GM18511 (cell line): Measurements from ENCODE around the gene DMP1.

Experiments
- ATAC-seq: cut with Tn5 transposase; IDR thresholded peaks from one replicate; pipeline ENCODE4 v1.9.1; 2021; ENCODE audit warnings: mild to moderate bottlenecking, moderate library complexity; ENCODE audit not compliant: unreplicated experiment

The DMP1 gene, protein sequence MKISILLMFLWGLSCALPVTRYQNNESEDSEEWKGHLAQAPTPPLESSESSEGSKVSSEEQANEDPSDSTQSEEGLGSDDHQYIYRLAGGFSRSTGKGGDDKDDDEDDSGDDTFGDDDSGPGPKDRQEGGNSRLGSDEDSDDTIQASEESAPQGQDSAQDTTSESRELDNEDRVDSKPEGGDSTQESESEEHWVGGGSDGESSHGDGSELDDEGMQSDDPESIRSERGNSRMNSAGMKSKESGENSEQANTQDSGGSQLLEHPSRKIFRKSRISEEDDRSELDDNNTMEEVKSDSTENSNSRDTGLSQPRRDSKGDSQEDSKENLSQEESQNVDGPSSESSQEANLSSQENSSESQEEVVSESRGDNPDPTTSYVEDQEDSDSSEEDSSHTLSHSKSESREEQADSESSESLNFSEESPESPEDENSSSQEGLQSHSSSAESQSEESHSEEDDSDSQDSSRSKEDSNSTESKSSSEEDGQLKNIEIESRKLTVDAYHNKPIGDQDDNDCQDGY

DNA sequence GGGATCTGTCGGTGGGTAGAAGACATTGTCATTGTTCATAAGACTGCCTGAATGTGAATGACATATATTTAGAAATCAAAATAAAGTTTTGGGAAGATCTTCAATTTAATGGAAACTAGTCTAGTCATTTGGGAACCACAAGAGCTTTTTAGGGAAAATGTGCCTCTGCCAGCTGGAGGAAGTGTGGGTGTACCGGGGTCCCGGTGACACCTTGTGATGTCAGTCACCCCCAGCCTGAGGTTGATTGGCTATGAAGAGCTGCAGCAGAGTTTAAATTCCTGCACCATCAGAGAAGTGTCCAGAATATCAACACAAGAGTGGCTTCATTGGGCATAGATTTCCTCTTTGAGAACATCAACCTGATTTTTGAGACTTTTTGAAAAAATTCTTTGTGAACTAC lies at the start of gene DMP1:
Gene DMP1, plus strand, starts transcription at position 301 of the 400 bp plus-strand sequence. CDS start 6,213 bp downstream, outside the sequence.
- no peak for ATAC-seq

DNA sequence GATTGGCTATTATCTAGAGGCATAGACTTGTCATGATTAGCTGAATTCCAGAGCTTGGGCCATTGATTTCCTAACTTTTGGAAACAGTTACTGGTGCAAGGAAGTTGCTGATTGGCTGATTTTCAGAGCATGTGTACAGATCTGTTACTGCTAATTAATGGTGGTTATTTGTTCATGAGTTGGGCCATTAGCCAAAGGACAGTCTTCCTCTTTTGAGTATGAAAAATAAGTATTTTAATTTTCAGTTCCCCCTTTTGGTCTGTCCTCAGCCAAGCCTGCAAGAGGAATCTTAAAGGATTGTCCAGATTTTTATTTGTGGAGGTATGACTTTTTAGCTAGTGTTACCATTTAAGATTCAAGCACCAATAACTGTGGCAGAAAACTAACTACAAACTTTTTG lies 48.7 kb upstream of the DMP1 start:
- no peak for ATAC-seq

DNA sequence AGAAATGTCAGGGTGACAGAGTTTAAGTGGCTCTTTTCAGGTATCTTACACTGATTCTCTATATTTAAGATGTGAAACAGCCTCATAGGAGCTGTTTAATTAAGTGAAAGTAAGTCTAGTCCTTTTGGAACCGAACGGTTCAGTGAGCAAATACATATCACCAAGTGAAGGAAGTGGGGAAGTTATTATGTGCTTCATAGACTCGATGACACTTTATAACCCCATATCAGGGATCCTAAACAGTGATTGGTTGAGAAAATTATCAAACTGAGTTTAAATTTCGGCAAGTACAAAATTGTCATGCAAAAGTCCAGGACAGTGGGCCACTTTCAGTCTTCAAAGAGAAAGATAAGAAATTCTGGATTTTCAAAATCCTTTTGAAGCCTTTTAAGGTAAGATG lies 41.9 kb upstream of the DMP1 start, which contains the start of gene DSPP:
Gene DSPP, plus strand, starts transcription at position 301 of the 400 bp plus-strand sequence. CDS start 2,380 bp downstream, outside the sequence.
- no peak for ATAC-seq

DNA sequence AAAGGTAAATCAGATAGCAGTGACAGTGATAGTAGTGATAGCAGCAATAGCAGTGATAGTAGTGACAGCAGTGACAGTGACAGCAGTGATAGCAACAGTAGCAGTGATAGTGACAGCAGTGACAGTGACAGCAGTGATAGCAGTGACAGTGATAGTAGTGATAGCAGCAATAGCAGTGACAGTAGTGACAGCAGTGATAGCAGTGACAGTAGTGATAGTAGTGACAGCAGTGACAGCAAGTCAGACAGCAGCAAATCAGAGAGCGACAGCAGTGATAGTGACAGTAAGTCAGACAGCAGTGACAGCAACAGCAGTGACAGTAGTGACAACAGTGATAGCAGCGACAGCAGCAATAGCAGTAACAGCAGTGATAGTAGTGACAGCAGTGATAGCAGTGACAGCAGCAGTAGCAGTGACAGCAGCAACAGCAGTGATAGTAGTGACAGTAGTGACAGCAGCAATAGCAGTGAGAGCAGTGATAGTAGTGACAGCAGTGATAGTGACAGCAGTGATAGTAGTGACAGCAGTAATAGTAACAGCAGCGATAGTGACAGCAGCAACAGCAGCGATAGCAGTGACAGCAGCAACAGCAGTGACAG lies 35.7 kb upstream of the DMP1 start:
- ATAC-seq = no peak

DNA sequence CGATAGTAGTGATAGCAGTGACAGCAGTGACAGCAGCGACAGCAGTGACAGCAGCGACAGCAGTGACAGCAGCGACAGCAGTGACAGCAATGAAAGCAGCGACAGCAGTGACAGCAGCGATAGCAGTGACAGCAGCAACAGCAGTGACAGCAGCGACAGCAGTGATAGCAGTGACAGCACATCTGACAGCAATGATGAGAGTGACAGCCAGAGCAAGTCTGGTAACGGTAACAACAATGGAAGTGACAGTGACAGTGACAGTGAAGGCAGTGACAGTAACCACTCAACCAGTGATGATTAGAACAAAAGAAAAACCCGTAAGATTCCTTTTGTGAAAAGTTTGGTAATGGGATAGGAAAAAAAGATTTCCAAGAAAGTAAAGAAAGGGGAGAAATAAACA lies 33.8 kb upstream of the DMP1 start:
- no peak for ATAC-seq

DNA sequence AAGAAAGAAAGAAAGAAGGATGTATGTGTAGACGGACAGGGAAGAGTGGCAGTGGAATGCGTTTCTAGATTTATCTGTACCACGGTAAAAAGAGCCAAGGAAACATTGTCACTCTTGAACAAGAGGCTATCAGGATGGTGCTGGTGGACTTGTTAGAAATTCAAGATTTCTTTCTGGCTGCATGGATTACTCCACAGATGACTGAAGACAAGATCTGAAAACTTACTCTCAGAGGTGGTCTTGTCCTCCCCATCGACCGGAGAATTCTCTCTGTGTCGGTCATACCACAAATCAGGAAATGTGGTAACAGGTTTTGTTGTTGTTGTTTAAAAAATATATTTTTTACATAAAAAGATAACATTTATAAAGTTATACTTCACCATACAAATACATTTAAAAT lies 30.0 kb upstream of the DMP1 start:
- no peak for ATAC-seq

DNA sequence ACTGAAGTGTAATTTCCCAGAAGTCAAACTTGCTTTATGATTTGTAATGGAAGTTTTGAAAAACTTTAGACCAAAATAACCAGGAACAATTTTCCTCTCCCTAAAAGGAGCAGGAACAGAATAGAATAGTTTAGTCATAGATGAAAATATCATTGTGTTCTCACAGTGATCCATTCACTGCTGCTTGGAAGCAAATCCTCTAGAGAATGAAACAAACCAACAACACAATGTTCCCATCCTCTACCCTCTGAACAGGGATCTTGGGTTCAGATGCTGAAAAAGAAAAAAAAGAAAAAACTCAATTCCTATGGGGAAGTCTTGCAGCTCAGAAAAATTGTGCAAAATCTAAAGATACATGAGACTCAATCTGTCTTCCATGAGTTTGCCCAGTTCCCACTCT lies 29.6 kb upstream of the DMP1 start:
- no peak for ATAC-seq

DNA sequence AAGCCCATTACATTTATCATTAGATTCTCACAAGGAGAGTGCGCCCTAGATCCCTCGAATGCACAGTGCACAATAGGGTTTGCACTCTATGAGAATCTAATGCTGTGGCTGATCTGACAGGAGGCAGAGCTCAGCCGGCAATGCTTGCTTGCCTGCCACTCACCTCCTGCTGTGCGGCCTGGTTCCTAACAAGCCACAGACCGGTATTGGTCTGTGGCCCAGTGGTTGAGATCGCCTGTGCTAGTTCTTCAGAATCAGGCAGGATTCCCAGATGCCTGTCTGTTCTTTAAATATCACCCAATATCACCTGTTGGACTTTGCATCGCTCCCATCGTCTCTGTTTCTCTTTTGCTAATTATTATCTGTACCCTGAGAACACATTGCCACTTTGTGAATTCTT lies 27.8 kb upstream of the DMP1 start:
- ATAC-seq = no peak

DNA sequence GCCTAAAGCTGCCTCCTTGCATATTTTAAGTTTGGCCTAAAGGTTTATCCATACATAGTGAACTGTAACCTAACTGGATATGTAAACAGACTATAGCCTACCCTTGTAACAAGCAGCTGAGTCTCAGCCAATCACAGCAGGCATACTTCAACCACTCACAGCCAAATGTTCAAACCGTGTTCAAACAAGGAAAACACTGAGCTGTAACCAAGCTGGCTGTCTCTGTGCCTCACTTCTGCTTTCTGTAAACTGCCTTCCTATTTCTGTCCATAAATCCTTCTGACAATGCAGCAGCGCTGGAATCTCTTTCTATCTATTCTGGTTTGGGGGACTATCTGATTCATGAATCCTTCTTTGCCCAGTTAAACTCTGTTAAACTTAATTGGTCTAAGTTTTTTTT lies 25.4 kb upstream of the DMP1 start:
- peak; percentile 77 for ATAC-seq

DNA sequence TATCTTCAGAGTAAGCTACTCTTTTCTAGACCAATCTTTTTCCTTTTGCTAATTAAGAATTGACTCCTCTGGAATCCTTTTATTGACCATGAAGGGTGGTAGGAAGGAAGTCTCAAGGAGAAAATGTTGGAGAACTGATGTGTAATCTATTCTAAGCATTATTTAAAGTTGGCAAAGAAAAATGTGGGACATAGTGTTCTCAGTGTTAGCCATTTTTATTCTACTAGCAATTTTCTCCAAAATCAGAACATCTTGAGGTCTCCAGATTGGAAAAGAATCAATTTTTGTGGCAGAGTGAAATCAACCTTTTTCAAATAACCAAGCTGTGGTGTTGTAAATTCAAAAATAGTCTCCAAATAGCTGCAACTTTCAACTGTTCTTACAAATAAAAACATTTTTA lies 18.4 kb upstream of the DMP1 start:
- no peak for ATAC-seq

DNA sequence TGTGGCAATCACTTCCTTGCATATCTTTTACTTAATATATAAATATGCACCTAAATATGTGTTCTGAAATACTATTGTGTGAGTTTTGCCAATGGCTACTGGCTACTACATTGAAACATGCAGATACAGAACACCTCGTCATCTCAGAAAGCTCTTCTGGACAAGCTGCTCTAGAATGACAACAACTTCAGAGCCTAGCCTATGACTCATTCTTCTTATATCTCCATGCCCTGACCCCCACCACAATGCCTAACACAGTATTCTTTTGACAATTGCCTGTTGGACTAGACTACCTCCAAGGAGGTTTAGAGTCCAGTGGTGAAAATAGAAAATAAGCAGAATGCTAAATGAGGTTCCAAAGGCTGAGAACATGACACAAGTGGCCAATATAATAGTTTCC lies 17.6 kb upstream of the DMP1 start:
- ATAC-seq = no peak

DNA sequence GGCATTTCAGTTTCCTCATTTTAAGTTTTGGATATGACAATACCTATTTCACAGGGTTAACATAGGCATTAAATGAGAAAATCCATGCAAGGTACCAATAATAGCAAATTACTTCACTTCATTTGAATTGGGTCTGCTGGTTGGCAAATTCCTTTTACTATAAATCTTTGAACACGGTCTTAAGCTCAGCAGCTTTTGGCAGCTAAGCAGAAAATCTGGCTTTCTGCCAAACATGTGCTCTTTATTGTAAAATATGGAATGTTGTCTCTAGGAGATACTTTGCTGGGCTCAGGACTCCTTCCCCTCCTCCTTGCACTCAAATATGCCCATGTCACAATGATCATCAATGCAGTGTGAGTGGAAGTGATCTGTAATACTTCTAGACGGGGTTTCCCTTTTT lies 16.8 kb upstream of the DMP1 start:
- no peak for ATAC-seq

DNA sequence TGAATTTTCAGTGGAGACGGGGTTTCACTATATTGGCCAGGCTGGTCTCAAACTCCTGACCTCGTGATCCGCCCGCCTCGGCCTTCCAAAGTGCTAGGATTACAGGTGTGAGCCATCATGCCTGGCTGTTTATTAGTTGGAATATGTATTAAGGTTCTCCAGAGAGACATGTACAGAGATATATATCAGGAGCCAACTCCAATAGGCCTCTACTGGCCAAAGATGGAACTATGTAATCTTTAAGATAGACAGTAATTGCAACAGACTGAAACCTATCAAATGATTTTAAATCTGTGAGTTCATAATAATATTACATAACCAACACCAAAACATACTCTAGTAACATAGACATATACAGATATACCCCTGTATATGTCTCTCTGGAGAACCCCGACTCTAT lies 5.8 kb upstream of the DMP1 start:
- no peak for ATAC-seq

DNA sequence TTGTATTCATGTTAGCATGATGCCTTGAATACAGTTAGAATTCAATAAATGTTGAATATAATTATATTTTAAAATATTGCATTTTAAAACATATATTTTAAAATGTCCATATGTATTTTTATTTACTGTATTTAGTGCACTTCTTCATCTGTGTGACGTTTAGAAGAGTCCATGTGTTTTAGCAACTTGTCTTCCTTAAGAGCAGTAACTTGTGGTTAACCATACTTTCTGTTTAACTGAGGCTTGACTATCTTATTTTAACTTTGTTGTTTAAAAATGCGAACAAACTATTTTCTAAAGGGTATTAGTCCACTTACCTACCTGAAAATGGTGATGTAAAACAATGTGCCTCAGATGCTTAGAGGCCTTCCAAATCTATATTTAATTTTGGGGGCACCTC lies 858 bp downstream of the DMP1 start:
- no peak for ATAC-seq

DNA sequence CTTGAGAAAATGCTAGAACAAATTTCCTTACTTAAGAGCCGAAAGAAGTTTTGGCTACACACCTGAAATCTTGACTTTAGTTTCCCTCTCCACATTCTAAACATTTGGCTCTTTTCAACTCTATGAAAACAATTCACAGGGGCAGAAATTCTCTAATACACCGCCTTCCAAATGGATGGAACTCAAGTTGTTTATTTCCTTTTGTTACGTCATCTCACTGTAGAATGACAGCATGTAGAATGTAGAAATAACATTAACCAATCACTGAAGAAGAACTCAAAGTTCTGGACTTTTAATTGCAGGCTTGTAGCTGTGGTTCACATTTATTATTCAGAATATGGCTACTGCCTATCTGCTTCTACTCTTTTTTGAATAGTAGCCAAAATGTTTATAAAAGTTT lies 1.9 kb downstream of the DMP1 start:
- no peak for ATAC-seq

DNA sequence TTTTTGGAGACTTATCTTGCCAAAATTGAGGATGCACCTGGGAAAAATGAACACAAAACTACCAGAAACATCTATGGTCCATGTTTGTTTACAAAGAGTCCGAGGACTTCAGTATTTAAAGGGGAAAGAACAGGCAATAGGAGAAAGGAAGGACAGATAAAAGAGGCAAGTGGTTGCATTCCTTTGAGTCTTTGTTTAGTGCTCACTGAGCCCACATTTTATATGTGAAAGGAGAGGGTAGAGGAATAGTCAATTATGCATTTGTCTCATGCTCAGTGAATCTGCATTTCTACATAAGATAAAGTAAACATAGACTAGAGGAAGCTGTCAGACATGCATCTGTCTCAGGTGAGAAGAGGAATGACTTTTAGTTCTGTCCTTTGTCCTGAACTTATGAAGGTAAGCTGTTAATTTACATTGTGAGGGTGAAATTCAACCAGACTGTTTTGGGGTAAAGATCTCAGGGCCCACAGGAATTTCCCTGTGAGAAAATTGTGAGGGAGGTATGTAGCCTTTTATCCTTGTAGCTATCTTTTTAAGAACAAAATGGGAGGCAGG lies 4.5 kb downstream of the DMP1 start:
- no peak for ATAC-seq

DNA sequence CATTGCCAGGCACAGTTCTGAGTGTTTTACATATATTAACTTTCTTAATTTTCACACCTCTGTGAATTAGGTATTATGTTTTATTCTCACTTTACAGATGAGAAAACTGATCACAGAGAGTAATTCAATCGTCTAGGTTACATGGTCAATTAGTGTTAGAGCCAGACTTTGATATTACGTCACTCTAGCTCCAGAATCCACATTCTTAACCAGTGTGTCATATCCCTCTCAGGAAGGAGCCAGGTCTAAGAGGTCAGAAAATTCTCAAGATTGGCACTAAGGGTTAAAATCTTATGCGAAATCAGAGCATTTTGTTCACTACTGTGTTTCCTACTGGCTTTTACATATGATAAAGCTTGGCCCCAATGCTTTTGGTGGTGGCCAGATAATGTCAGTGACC lies 7.4 kb downstream of the DMP1 start:
- ATAC-seq = no peak

DNA sequence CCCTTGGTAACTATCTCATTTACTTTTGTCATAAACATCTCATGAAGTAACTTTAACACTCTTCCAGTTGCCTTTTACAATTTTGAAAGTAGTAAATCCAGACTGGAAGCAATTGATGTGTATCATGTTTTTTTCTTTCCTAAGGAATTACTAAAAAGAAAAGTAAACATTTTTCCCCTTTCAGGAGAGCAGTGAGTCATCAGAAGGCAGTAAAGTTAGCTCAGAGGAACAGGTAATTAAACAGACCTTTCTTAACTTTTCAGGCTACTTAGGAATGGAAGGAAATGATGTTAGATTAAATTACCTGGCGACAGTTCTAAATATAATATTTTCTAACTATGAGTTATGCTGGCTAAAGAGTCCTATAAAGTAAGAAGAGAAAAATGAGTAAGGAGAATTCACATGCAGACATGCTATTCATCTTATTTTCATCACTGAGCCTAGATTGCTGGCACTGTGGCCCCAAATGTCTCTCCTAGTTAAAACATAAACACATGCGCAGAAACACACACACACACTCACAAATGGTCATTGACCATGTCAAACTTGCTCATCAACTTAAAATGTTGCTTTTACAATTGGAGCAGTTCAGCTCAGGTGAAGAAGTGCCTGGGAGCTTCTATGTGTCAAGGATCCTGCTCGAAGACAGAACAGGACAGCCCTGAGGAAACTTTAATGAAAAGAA lies 9.3 kb downstream of the DMP1 start:
- no peak for ATAC-seq

DNA sequence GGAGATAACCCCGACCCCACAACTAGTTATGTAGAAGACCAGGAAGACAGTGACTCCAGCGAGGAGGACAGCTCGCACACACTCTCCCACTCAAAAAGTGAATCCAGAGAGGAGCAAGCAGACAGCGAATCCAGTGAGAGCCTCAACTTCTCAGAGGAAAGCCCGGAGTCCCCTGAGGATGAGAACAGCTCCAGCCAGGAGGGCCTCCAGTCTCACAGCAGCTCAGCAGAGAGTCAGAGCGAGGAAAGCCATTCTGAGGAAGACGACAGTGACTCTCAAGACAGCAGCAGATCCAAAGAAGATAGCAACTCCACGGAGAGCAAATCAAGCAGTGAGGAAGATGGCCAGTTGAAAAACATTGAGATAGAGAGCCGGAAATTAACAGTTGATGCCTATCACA lies 12.8 kb downstream of the DMP1 start:
- no peak for ATAC-seq

DNA sequence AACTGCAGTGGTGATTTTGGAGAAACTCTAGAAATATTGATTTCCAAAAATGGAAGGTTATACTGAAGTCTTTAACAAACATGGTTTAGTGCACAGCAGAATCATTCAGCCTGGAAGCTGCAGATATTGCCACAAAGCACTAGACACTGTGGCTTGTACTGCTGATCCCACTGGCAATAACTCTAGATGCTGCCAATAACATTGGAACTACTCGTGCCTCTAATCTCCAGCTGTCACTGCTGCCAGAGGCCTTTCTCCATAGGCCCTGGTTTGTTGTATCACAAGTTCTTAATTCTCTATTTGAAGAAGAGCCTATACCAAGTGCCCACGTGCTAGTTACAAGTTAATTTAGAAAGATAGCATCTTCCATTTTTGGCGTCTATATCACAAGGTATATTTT lies 19.3 kb downstream of the DMP1 start:
- ATAC-seq = no peak

DNA sequence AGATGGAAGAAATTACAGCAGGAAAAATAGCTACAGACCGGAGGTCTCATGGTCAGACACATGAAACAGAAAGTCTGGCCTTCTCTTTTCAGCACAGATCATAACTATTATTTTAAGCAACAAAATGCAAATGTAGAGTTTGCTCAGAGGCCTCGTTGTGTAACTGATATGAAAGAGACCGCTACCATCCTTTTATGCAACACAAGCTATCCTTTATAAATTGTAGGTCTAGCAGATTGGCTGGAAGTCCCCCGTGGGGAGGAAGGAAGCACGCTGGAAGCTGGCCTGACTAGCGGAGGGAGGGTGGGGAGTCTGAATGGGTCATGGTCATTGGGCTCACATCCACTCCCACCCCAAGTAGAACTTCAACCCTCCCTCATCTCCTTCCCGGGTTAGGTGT lies 27.7 kb downstream of the DMP1 start:
- ATAC-seq = peak; percentile 85
